ENCODE results near the gene ADAMTS15.

Gene ADAMTS15

DNA sequence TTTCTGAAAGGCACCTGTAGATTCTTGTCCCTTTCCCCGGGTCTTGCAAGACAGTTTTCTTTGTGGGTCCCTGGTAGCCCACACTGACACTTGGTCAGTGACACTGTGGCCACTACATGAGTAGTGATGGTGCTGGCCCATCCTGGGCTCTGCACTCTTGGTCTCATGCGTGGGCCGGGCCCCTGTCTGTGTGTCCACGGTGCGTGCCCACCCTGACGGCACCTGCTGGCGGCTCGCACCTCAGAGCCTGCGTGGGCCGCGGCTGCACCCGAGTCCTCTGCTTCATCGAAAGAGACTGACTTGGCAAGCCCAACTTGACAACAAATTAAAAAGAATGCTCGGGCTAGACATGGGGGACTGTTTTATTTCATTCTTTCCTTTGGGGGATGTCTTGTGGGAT is 37.5 kb downstream of the ADAMTS15 start:
- no peak for DNase-seq

DNA sequence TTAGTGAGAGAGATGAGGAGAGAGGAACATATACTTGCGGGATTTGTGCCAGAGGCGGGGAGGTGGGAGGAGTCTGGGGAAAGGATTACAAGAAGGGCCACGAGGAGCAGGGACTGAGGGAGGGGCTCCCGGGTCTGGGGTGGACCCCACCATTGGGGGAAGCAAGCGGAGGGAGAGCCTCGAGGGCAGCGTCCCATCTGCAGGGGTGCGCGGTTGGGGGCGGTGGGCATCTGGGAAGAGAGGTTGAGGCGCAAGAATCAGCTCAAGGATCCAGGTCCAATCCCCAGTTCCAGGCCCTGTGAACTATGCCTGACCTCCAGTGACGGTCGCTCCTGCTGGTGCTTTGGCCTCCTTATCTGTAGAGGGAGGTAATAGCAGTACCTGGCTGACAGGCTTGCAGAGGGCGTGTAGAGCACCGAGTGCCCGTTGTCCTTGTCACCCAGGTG is 38.0 kb downstream of the ADAMTS15 start:
- DNase-seq: no peak

DNA sequence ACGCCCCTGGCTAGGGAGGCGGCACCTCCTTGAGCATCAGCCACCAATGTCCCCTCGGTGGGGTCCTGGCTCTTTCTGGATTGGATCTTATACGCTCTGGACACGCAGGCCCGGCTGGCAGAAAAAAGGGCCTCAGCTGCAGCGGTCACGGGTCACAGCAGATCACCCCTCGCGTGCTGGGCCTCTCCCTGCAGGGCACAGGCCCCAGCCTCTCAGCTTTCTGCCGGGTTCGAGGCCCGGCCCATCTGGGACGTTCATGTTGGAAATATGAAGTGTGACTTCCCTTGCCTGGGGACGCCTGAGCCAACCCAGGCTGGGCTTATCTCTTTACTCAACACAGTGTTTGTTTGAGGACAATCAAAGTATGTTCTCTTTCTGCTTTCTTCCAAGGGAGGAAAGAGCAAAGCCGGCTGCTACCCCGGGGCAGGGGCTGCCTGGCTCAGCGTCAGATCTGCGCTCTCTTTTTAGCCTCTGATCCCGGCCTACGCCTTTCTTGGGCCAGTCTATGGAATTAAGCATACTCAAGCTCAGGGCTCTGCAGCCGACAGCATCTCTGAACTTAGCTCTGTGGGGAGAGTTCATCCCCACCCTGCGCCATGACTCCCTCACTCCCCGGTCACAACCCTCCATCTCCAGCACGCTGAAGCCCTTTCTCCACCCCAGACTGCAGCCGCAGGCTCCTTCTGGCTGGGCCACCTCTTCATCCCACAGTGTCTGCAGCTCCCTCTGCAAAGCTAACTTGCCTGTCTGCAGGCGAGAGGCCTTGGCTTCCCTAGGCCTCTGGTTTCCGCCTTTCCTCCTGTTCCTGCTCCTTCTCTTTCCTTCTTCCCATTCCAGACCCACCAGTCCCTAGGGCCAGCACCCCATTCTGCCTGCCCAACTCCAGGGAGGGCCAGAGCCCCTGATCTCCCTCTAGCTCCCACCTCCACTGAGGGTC is 38.8 kb downstream of the ADAMTS15 start:
- DNase-seq: no peak

DNA sequence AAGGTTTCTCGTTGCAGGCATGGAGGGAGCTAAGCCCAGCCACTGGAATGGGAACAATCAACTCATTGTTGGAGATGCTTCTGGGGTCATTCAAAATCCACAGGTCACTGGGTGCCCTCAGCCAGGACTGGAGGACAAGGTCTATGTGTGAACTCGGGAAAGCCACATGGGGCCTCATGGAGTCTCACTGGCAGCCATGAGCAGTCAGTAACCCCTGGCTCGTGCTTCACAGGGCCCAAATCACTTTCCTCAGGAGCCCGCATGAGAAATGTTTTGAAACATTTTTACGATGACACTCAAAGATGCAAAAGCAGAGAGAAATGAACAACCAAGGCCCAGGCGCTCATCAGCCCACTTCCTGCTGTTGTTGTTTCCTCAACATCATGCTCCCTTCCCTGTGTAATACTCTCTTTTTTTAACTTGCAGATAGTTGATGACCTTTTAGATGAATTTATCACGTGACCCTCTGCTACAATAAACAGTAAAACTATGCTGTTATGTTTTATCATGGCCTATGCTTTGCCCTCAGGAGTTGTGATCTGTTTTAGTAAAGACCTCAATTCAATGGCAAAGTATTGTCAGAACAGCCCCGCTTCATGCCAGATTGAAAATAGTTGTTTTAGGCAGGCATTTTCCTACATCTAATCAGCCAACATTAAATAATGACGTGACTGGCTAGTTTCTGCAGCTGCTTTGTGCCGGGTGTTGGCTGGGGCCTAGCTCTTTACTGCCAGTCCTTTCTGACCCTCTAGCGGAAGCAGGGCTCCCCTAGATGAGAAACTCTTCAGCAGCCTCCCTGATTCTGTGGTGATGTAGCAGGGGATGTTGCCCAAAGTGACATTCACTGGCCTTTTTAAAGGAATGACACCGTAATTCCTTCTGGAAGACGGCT is 39.7 kb downstream of the ADAMTS15 start:
- no peak for DNase-seq

DNA sequence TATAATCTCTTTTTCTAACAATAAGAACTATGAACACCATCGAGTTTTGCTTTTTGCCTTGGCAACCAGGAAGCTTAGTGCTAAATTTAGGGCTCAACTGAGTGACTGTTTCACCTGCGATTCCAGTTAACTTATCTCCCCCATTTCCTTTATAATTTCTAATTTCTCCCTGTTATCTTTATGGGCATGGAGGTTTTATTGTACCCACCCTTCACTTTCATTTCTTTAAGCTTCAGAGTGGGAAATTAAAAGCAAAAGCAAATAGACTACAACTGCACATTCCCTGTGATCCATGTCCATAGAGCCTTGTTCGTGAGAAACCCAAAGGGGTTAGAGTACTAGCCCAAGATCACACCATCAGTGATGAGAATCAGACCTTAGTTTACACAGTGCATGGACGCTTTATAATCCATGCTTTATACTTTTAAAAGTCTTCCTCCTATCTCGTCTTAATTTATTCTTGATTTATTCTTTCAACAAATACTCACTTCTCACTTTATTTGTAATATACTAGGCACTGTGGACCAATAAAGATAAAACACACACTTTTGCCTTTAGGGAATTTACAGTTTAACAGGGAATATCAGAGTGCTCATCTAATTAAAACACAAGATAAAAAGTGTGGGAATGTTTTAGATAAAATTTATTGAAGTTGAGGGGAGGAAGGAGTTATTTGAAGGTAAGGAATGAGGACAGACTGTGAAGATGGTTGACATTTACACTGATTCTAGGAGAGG is 40.6 kb downstream of the ADAMTS15 start:
- DNase-seq: no peak

DNA sequence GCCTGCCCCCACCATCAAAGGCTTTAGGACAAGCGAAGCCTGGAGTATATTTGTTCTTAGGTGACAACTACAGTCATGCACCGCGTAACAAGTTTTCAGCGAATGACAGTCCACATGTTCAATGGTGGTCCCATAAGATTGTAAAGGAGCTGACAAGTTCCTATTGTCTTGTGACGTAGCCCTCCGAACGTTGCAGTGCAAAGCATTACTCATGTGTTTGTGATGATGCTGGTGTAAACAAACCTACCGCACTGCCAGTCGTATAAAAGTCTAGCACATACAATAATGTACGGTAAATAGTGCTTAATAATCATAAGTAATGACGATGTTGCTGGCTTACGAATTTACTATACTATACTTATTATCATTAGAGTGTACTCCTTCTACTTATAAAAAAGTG is 41.3 kb downstream of the ADAMTS15 start:
- DNase-seq: no peak

DNA sequence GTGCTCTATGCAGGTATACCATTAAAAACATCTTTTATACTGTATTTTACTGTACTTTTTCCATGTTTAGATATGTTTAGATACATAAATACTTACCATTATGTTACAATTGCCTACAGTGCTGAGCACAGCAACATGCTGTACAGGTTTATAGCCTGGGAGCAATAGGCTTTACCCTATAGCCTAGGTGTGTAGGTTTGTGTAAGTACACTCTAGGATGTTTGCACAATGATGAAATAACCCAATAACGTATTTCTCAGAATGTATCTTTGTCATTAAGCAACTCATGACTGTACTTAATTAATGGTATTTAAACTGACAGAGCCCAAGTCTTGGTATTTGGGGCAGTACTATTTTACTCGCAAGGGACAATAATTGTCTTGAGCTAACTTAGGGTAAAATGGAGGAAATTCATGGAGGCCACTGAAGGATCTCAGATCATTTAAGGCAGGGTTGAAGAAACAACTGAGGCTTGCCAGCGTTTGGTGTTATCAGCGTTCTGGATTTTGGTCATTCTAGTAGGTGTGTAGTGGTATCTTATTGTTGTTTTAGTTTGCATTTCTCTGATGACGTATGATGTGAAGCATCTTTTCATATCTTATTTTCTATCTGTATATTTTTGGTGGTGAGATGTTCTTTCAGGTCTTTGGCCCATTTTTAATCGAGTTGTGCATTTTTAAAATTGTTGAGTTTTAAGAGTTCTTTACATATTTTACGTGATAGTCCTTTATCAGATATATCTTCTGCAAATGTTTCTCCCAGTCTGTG is 42.4 kb downstream of the ADAMTS15 start:
- DNase-seq: no peak

DNA sequence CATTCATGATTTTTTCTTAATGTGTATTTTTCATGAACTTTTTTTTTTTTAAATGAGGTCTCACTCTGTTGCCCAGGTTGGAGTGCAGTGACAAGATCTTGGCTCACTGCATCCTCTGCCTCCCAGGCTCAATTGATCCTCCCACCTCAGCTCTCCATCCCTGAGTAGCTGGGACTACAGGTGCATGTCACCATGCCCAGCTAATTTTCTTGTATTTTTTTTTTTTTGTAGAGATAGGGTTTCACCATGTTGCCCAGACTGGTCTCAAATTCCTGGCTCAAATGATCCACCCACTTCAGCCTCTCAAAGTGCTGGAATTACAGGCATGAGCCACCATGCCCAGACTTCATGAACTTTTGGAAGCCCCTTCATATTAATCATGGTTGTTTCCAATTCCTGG is 49.7 kb downstream of the ADAMTS15 start:
- DNase-seq: no peak

DNA sequence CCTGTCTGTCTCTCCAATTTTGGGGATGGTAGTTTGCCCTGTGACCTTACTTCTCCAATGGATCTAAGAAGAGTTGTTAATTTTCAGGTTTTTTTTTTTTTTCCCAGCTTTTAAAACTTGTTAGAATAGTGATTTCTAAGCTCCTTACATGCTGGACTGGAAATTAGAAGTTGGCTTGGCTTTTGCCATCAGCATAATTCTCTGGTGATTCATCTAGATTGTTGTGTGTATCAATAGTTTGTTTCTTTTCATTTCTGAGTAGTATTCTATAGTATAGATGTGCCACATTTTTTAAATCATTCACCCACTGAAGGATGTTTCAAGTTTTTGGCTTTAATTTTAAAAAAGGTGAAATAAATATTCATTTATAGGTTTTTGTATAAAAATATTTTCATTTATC is 51.4 kb downstream of the ADAMTS15 start:
- no peak for DNase-seq

DNA sequence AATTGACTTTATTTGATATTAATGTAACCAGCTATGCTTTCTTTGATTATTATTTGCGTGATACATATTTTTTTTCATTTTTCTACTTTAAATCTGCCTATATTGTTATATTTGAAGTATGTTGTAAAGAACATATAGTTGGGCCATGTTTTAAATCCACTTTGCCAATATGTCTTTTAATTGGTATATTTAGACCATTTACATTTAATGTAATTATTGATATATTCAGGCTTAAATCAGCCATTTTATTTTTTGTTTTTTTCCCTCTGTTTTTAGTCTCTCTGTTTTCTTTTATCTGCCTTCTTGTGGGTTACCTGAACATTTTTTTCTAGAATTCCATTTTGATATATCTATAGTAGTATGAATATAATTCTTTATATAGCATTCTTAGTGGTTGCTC is 55.9 kb downstream of the ADAMTS15 start:
- DNase-seq: no peak

DNA sequence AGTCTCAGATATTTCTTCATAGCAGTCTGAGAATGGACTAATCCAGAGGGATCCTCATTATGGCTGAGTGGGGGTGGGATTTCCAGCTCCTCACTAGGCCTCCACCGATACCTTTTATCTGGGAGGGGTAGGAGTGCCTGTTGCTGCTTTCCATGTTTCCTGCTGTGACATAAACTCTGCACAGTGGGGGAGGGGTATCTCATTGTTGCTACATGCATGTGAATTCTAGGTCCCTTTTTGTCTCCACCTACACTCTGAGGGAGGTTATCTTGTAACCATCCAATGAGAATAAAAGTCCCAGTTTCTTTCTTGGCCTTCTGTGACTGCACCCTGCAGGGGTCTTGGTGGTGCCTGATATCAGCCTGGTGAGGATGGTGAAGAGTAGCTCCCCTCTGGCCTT is 60.5 kb downstream of the ADAMTS15 start:
- no peak for DNase-seq

DNA sequence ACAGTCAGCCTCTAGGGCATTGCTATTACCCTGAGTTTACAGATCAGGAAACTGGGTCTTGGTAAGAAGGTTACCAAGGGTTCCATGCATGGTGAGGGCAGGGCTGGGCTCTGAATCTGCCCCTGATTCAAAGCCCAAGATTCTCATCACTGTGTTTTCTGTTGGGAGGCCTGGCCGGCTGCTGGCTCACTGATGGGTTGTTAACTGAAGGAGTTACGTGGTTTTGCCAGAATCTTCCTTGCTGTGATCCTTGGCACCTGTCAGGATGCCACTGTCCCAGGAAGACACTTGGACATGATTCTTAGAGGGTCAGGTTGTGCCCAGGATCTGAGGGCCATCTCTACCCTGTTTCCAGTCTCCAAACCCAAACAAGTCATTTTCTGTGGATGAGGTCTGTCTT is 61.5 kb downstream of the ADAMTS15 start:
- DNase-seq: no peak

DNA sequence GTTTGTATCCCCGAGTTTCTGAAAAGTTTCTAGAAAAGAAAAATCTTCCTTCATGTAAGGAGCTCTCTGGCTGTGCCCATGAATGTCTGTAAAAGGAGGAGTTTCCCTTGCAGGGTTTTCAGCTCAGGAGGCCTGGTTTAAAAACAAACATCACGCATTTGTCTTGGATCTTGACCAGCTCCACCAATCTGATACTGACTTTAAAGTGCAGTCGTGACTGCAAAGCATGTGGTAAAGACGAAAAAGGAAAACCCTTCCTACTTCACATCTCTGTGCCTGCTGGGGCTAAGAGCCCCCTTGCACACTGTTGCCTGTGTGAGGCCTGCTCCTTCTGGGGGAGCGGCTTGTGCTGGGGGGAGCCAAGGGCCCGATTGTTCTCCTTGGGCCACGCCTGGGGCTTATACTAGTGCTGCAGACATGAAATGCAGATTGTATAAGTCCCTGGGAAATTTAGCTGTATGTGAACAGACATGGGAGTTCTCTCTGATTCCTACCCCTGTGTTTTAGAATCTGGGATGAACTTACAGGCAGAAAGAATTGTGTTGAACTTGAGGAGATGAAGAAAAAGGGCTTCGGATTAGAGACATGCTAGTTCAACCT is 62.1 kb downstream of the ADAMTS15 start:
- no peak for DNase-seq

DNA sequence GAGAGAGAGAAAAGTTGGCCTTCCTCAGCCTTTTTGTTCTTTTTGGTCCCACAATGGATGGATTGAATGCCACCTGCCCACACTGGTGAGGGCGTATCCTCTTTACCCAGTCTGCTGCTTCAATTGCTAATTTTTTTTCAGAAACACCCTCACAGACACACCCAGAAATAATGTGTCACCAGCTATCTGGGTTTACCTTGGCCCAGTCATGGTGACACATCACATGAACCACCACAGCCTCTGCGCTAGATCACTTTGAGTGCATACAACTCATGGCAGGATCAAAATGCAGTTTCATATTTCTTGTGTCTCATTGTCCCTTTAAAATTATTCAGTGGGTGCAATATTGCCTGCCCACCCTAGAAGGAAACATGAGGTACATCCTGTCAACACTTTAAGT is 63.3 kb downstream of the ADAMTS15 start:
- no peak for DNase-seq

DNA sequence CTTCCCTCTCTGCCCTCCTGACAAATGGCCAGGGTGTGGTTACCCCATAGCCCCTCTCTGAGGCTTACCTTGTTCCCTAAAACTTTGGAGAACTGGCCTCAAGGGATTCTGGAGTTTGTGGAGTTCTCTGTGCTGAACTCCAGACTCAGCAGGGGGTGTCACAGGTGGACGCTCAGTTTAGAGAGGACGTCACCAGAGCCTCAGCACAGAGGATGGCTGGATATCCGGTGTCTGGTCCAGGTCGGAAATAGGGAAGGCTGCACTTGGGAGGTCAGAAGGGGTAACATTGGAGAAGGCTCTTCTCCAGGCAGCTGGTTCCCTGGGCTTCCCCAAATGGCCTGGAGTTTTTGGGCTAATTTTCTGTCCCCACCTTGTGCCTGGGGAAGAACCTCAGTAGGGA is 64.2 kb downstream of the ADAMTS15 start:
- no peak for DNase-seq

DNA sequence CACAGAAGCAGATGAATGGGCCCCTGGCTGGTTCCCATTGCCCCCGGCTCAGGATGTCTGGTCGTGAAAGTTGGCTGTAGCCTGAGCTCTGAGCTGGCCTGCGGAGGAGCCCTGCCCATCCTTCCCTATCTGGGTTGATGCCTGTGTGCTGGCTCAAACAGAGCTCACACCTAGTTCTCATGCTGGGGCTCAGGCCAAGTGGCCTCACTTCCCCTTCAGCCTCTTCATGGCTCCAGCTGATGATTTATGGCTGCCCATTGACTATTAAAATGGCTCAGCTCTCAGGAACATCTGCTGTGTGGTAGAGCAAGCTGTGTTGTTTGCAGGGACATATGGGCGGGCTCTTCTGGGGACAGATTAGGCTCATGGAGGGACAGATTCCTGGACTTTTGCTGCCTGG is 64.7 kb downstream of the ADAMTS15 start:
- no peak for DNase-seq

DNA sequence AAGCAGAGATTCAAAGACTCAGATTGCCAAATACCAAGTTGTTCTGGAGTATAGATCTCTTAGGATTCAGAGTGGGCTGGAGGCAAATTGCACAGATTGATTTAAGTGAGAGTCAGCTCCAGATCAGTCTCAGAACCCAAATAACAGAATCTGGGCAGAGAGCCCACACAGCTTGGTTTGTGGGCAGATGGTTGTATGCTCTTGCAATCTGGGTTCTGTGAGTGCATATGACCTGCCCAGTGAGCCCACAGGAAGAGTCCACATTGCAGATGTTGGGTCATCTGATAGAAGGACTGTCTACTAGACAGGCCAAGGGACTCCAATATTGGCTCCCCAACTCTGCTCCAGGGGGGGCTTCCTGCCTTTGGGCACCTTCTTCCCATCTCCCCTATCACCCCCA is 65.9 kb downstream of the ADAMTS15 start:
- no peak for DNase-seq

DNA sequence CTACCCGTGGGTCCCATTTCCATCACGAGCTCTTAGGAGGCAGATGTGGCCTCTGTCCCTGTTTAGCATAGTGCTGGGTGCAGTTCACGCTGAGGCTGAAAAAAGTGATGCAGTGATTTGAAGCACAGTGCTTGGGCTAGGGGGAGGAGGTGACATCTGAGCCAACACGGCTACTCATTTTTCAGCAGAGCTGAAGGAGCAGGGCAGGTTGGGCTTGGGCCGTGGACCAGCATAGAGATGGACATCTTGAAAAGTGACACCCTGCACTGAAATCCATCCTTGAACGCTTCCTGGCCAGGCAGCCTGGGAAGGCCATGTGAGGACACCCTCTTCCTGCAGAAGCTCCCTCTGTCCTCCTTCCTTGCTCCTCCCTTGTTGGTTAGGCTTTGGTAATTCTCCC is 66.4 kb downstream of the ADAMTS15 start:
- no peak for DNase-seq

DNA sequence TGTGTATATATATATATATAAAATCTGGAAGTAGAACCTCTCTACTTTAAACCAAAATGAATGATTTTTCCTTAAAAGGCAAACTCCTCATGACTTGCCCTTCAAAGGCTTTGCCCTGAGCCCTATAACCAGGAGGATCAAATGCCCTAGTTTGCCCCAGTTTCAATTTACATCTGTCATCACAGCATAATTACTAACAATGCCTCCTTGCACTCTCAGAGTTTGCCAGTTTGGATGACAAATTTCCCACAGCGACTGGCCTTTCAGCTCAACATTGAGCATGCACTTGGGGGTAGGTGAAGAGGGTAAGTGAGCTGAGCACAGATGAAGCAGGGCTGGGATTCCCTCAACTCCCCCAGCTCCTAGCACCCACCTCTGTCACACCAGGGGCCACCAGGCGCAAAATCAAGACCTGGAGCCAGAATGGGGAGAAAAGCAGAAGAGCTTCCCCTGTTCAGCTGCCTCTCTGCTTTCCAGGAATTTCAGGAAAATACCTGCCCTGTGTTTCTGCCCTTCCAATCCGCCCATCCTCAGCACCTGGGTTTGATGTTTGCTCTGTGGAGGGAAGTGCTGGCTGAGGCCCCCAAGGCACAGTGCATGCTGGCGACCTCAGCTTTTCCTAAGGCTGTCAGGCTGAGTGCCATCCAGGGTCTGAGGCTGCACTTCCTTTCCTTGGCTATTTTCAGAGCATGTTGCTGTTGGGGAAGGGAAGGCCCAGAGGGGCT is 67.5 kb downstream of the ADAMTS15 start:
- no peak for DNase-seq

DNA sequence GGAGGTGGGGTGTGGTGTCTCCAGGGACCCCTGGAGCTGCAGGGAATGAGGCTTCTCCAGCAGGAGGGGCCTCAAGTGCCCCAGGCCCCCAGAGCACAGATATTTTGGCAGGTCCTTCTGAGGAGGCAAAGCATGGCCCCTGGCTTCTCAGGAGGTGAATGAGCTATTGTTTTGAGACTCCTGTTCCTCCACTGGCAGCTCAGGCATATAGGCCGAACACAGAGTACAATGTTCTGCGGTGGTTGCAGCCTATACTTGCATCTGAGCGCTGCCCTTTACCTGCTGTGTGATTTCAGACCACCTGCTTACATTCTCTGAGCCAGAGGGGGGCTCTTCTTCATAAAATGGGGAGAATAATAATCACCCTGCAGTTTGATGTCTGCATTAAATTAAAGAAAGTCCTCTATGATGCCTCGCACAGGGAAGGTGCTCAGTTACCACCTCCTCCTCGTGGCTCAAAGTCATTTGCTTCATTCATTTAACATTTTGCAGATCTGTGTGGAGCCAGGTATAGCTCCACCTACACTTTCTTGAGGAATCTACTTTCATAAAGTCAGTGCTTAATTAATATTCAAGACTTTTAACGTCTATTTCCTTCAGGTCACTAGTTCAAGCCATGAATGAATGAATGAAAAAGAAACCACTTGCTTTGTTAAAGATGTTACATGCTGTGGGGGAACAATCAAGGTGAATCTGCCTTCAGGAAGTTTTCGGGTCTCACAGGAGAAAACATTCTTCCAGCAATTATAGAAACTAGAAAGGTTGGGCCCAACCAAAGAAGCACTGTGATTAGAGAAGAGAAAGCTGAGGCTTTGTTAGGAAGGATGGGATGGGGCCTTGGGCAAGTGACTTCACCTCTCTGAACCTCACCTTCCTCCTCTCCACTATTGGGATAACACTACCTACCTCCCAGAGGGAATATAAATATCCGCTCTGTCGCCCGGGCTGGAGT is 68.4 kb downstream of the ADAMTS15 start:
- no peak for DNase-seq
